Effector memory CD4-positive, alpha-beta T cell (primary cell): ENCODE results near the gene FAM120B.

Experiments used
- DNase-seq, 3 donors: peaks; one replicate each; pipeline ENCODE4 v3.0.0-alpha.2; 2020
- H3K27ac ChIP-seq: 2 replicates; pipeline ENCODE4 v1.7.0; 2013; ENCODE audit warnings: mild to moderate bottlenecking, low read length, moderate library complexity; ENCODE audit not compliant: insufficient read depth, poor library complexity, severe bottlenecking
- H3K27me3 ChIP-seq: replicated peaks from 2 replicates; pipeline ENCODE4 v1.7.0; 2013; ENCODE audit warnings: mild to moderate bottlenecking, low read length; ENCODE audit not compliant: insufficient read depth, control insufficient read depth, poor library complexity, severe bottlenecking
- H3K36me3 ChIP-seq: 2 replicates; pipeline ENCODE4 v1.7.0; 2013; ENCODE audit warnings: mild to moderate bottlenecking, low read length, moderate library complexity; ENCODE audit not compliant: control insufficient read depth, insufficient read depth
- H3K4me1 ChIP-seq: 2 replicates; pipeline ENCODE4 v1.7.0; 2013; ENCODE audit warnings: low read length, mild to moderate bottlenecking; ENCODE audit not compliant: control insufficient read depth, insufficient read depth, poor library complexity, severe bottlenecking
- H3K4me3 ChIP-seq: 2 replicates; pipeline ENCODE4 v1.7.0; 2013; ENCODE audit warnings: low read length, low read depth, mild to moderate bottlenecking; ENCODE audit not compliant: insufficient read depth, poor library complexity, severe bottlenecking
- H3K9me3 ChIP-seq: 2 replicates; pipeline ENCODE4 v1.7.0; 2013; ENCODE audit warnings: mild to moderate bottlenecking, low read length, moderate library complexity; ENCODE audit not compliant: control insufficient read depth

FAM120B gene

GRCh38 chr6:170438861-170439260 lies 132.3 kb downstream of the FAM120B start:
- Histone ChIP-seq H3K36me3 (no peaks in the 10 kb centered on the region), H3K27me3 (no peaks in the 10 kb centered on the region), H3K4me3 (no peak overlapping the region), H3K4me1 (peaks cover 5% of the 10 kb centered on the region), H3K9me3 (no peaks in the 10 kb centered on the region), H3K27ac (no peak overlapping the region)
- no peak for DNase-seq

- H3K4me3 ChIP-seq: no peak overlapping the region
- H3K27ac ChIP-seq: no peak overlapping the region
Observed at GRCh38 chr6:170439366-170440361, 133.1 kb downstream of the FAM120B start.

GRCh38 chr6:170440437-170440836 lies 133.9 kb downstream of the FAM120B start:
- Histone ChIP-seq H3K4me3 (no peak overlapping the region), H3K9me3 (no peaks in the 10 kb centered on the region), H3K4me1 (peaks cover 5% of the 10 kb centered on the region), H3K36me3 (no peaks in the 10 kb centered on the region), H3K27me3 (no peaks in the 10 kb centered on the region), H3K27ac (no peak overlapping the region)
- no peak for DNase-seq

More at GRCh38 chr6:170439366-170440361, 133.1 kb downstream of the FAM120B start:
- DNase-seq: no peak
- Histone ChIP-seq H3K36me3 (no peaks in the 10 kb centered on the region), H3K27me3 (no peaks in the 10 kb centered on the region), H3K9me3 (no peaks in the 10 kb centered on the region), H3K4me1 (peaks cover 5% of the 10 kb centered on the region)

- H3K27ac ChIP-seq: no peak overlapping the region
Observed at GRCh38 chr6:170441316-170441715, 134.8 kb downstream of the FAM120B start.

GRCh38 chr6:170442596-170442995 lies 136.0 kb downstream of the FAM120B start:
- no peaks in the 10 kb centered on the region for H3K36me3 ChIP-seq
- H3K9me3 ChIP-seq: no peaks in the 10 kb centered on the region
- DNase-seq: no peak
- no peaks in the 10 kb centered on the region for H3K27me3 ChIP-seq
- no peak overlapping the region for H3K27ac ChIP-seq
- H3K4me1 ChIP-seq: peaks cover 5% of the 10 kb centered on the region
- no peak overlapping the region for H3K4me3 ChIP-seq

More at GRCh38 chr6:170441316-170441715, 134.8 kb downstream of the FAM120B start:
- peaks cover 5% of the 10 kb centered on the region for H3K4me1 ChIP-seq
- no peaks in the 10 kb centered on the region for H3K9me3 ChIP-seq
- DNase-seq: no peak
- no peaks in the 10 kb centered on the region for H3K36me3 ChIP-seq
- no peak overlapping the region for H3K4me3 ChIP-seq
- H3K27me3 ChIP-seq: no peaks in the 10 kb centered on the region

GRCh38 chr6:170443151-170443662 lies 136.6 kb downstream of the FAM120B start:
- no peak for DNase-seq
- H3K9me3 ChIP-seq: no peaks in the 10 kb centered on the region
- peaks cover 3% of the 10 kb centered on the region for H3K4me1 ChIP-seq
- no peaks in the 10 kb centered on the region for H3K36me3 ChIP-seq
- H3K4me3 ChIP-seq: no peak overlapping the region
- H3K27ac ChIP-seq: no peak overlapping the region
- no peaks in the 10 kb centered on the region for H3K27me3 ChIP-seq

- no peak for DNase-seq
- Histone ChIP-seq H3K36me3 (no peaks in the 10 kb centered on the region), H3K27ac (no peak overlapping the region), H3K9me3 (no peaks in the 10 kb centered on the region), H3K4me1 (no peaks in the 10 kb centered on the region), H3K27me3 (no peaks in the 10 kb centered on the region), H3K4me3 (no peak overlapping the region)
Observed at GRCh38 chr6:170444056-170444591, 137.6 kb downstream of the FAM120B start.

- DNase-seq: no peak
- Histone ChIP-seq H3K27me3 (no peaks in the 10 kb centered on the region), H3K36me3 (no peaks in the 10 kb centered on the region), H3K4me3 (no peak overlapping the region), H3K27ac (no peak overlapping the region), H3K4me1 (no peaks in the 10 kb centered on the region), H3K9me3 (no peaks in the 10 kb centered on the region)
Observed at GRCh38 chr6:170444811-170445211, 138.3 kb downstream of the FAM120B start.

- H3K27ac ChIP-seq: no peak overlapping the region
- no peaks in the 10 kb centered on the region for H3K27me3 ChIP-seq
- no peaks in the 10 kb centered on the region for H3K9me3 ChIP-seq
- no peaks in the 10 kb centered on the region for H3K36me3 ChIP-seq
- H3K4me3 ChIP-seq: no peak overlapping the region
- no peak for DNase-seq
- H3K4me1 ChIP-seq: no peaks in the 10 kb centered on the region
Observed at GRCh38 chr6:170445487-170445886, 138.9 kb downstream of the FAM120B start.

GRCh38 chr6:170445971-170446370 lies 139.4 kb downstream of the FAM120B start:
- Histone ChIP-seq H3K4me1 (no peaks in the 10 kb centered on the region), H3K27ac (no peak overlapping the region)
- no peak for DNase-seq

More at GRCh38 chr6:170445971-170446370, 139.4 kb downstream of the FAM120B start:
- Histone ChIP-seq H3K36me3 (no peaks in the 10 kb centered on the region), H3K4me3 (no peak overlapping the region), H3K9me3 (no peaks in the 10 kb centered on the region), H3K27me3 (no peaks in the 10 kb centered on the region)
